Hepatocyte (in vitro differentiated cells): ENCODE measurements around the gene MRFAP1L1.

Source experiments
- CTCF ChIP-seq: fragments of 200-600 bp; sonication (generic); IDR thresholded peaks from 2 replicates; pipeline ENCODE4 v1.5.1; 2016; ENCODE audit warnings: antibody characterized with exemption, mild to moderate bottlenecking; ENCODE audit not compliant: poor library complexity
- EZH2phosphoT487 ChIP-seq: fragments of 200-600 bp; sonication (generic); IDR thresholded peaks from one replicate; pipeline ENCODE4 v1.6.1; 2018; ENCODE audit warnings: antibody characterized with exemption, mild to moderate bottlenecking, low read depth, moderate library complexity; ENCODE audit not compliant: unreplicated experiment, severe bottlenecking

GRCh38 chr4:6742989-6743388 lies 33.3 kb upstream of the MRFAP1L1 start:
- TF ChIP-seq CTCF: no peak
- no peak for TF ChIP-seq EZH2phosphoT487
